ENCODE measurements around the gene SCLY. TPM values are rescaled to one million over a fixed set of nuclear protein-coding genes. Genes with fewer than 3 reads are reported as not detected.

SCLY gene
- total RNA-seq, 1 experiment from 2014 or later, result 68.4 TPM

GRCh38 chr2:238095143-238095542 lies 34.3 kb downstream of the SCLY start:
- TF ChIP-seq ATF6 (CRISPR knock-in tag; IDR thresholded peaks at IDR 0.05), result no peak
- TF ChIP-seq ZNF263 (CRISPR knock-in tag; IDR thresholded peaks at IDR 0.05; ENCODE audit: low read depth), result no peak
- no peak for TF ChIP-seq MXD4 (CRISPR knock-in tag; IDR thresholded peaks at IDR 0.05; ENCODE audit: borderline replicate concordance)
- no peak for TF ChIP-seq ATF1 (CRISPR knock-in tag; IDR thresholded peaks at IDR 0.05)
- TF ChIP-seq MYBL2 (CRISPR knock-in tag; IDR thresholded peaks at IDR 0.05), result no peak
- TF ChIP-seq PRDM15 (CRISPR knock-in tag; IDR thresholded peaks at IDR 0.05), result no peak
- TF ChIP-seq AR (CRISPR knock-in tag; IDR thresholded peaks at IDR 0.05), result no peak
- no peak for TF ChIP-seq NR1H2 (CRISPR knock-in tag; IDR thresholded peaks at IDR 0.05)
- TF ChIP-seq CTCF (IDR thresholded peaks at IDR 0.05), result no peak
- TF ChIP-seq GABPB1 (CRISPR knock-in tag; IDR thresholded peaks at IDR 0.05), result no peak
- TF ChIP-seq ESRRA (CRISPR knock-in tag; IDR thresholded peaks at IDR 0.05; ENCODE audit: borderline replicate concordance), result no peak
- TF ChIP-seq FOXJ3 (CRISPR knock-in tag; IDR thresholded peaks at IDR 0.05; ENCODE audit: borderline replicate concordance), result no peak
- no peak for TF ChIP-seq SOX15 (CRISPR knock-in tag; IDR thresholded peaks at IDR 0.05)
- no peak for TF ChIP-seq SMAD4 (CRISPR knock-in tag; IDR thresholded peaks at IDR 0.05)
- TF ChIP-seq FOXP1 (CRISPR knock-in tag; IDR thresholded peaks at IDR 0.05; ENCODE audit: borderline replicate concordance), result no peak
- no peak for TF ChIP-seq ZNF232 (CRISPR knock-in tag; IDR thresholded peaks at IDR 0.05)
- TF ChIP-seq NR3C1 (CRISPR knock-in tag; conservative IDR thresholded peaks at IDR 0.05; ENCODE audit: low read depth), result no peak
- TF ChIP-seq TEAD4 (CRISPR knock-in tag; IDR thresholded peaks at IDR 0.05), result no peak
- ATAC-seq (no peak), DNase-seq (ENCODE audit: low spot score) (no peak)
- H3K27me3 Mint-ChIP-seq (ENCODE audit: low read depth), result no peaks in the 10 kb centered on the region
- no peak overlapping the region for H3K4me3 Mint-ChIP-seq
- POLR2A ChIA-PET, result no interaction called here
- no peaks in the 10 kb centered on the region for H3K9me3 Mint-ChIP-seq
- H3K36me3 Mint-ChIP-seq, result peaks cover 18% of the 10 kb centered on the region
- peaks cover 47% of the 10 kb centered on the region for H3K4me1 Mint-ChIP-seq
- CTCF ChIA-PET, result no interaction called here
- H3K27ac Mint-ChIP-seq, result peak overlapping the region; percentile 83; the same call in 1 of the 2 replicates
